Ascending aorta (tissue), 2 donors: ENCODE data around the gene ZC3H18. TPM values are rescaled to one million over a fixed set of nuclear protein-coding genes. Genes with fewer than 3 reads are reported as not detected.

Experiments used
- DNase-seq, 2 donors: peaks; one replicate each; pipeline ENCODE4 v3.0.0-alpha.2; 2019; ENCODE audit warnings: low spot score in 2 of 2
- H3K27ac ChIP-seq, 2 donors: fragments of 200-600 bp; sonication (generic); one replicate each; pipeline ENCODE4 v1.5.1; 2016 to 2017; ENCODE audit warnings: mild to moderate bottlenecking in 1 of 2
- H3K27me3 ChIP-seq: fragments of 200-600 bp; sonication (generic); one replicate; pipeline ENCODE4 v1.5.1; 2017
- H3K36me3 ChIP-seq, 2 donors: fragments of 200-600 bp; sonication (generic); one replicate each; pipeline ENCODE4 v1.5.1; 2016
- H3K4me1 ChIP-seq, 2 donors: fragments of 200-600 bp; sonication (generic); one replicate each; pipeline ENCODE4 v1.5.1; 2016 to 2017; ENCODE audit warnings: mild to moderate bottlenecking in 1 of 2
- H3K4me3 ChIP-seq, 2 donors: fragments of 200-600 bp; sonication (generic); one replicate each; pipeline ENCODE4 v1.5.1; 2016 to 2017; ENCODE audit warnings: mild to moderate bottlenecking in 1 of 2
- H3K9me3 ChIP-seq, 2 donors: fragments of 200-600 bp; sonication (generic); one replicate each; pipeline ENCODE4 v1.5.1; 2016
- CTCF ChIP-seq, 3 experiments: fragments of 200-600 bp in 2 of 3; fragments of 450-650 bp in 1 of 3; sonication (generic) in 2 of 3; IDR thresholded peaks; one replicate each; pipeline ENCODE4 v1.5.1; 2016 to 2019; ENCODE audit warnings: antibody characterized with exemption in 3 of 3, mild to moderate bottlenecking in 1 of 3, moderate library complexity in 1 of 3
- intact Hi-C: fragments of 100-400 bp; cut with DNase I; formaldehyde crosslinking; loops from one replicate; pipeline ENCODE4 v1.15.1; 2023
- total RNA-seq: library from RNA; depleted of rRNA; stranded (reverse); fragments of >200 nt; gene quantifications from one replicate; pipeline ENCODE4 v1.1.0, GENCODE V29; 2016

Gene ZC3H18
- total RNA-seq, 1 donor from 2014 or later = 36.3 TPM

GRCh38 chr16:88610909-88611812 lies 41.0 kb downstream of the ZC3H18 start:
- intact Hi-C loops = no loop called here
- TF ChIP-seq CTCF (IDR thresholded peaks at IDR 0.05) = no peak
- H3K27me3 ChIP-seq = no peaks in the 10 kb centered on the region
- peaks cover 37 to 53% of the 10 kb centered on the region in 2 donors for H3K36me3 ChIP-seq
- H3K9me3 ChIP-seq = no peaks in the 10 kb centered on the region
- no peaks in the 10 kb centered on the region for H3K4me1 ChIP-seq
- no peak for DNase-seq
- H3K27ac ChIP-seq = no peak overlapping the region
- no peak overlapping the region for H3K4me3 ChIP-seq

- no peaks in the 10 kb centered on the region for H3K27me3 ChIP-seq
- TF ChIP-seq CTCF (IDR thresholded peaks at IDR 0.05) = no peak
- H3K36me3 ChIP-seq = peaks cover 46 to 53% of the 10 kb centered on the region in 2 donors
- intact Hi-C loops = no loop called here
- no peaks in the 10 kb centered on the region for H3K9me3 ChIP-seq
- H3K4me1 ChIP-seq = no peaks in the 10 kb centered on the region
- no peak overlapping the region for H3K27ac ChIP-seq
- no peak overlapping the region for H3K4me3 ChIP-seq
- no peak for DNase-seq
Measured at GRCh38 chr16:88613293-88613692, 43.1 kb downstream of the ZC3H18 start.

- intact Hi-C loops = no loop called here
- H3K4me1 ChIP-seq = no peaks in the 10 kb centered on the region
- TF ChIP-seq CTCF (IDR thresholded peaks at IDR 0.05) = no peak
- H3K9me3 ChIP-seq = no peaks in the 10 kb centered on the region
- H3K4me3 ChIP-seq = no peak overlapping the region
- no peak for DNase-seq
- peaks cover 45 to 51% of the 10 kb centered on the region in 2 donors for H3K36me3 ChIP-seq
- H3K27ac ChIP-seq = no peak overlapping the region
- H3K27me3 ChIP-seq = no peaks in the 10 kb centered on the region
Measured at GRCh38 chr16:88613911-88614817, 44.0 kb downstream of the ZC3H18 start.

GRCh38 chr16:88614818-88615580 lies 44.8 kb downstream of the ZC3H18 start:
- Histone ChIP-seq H3K27me3 (no peaks in the 10 kb centered on the region), H3K36me3 (peaks cover 37 to 47% of the 10 kb centered on the region in 2 donors), H3K9me3 (no peaks in the 10 kb centered on the region), H3K4me1 (no peaks in the 10 kb centered on the region), H3K27ac (no peak overlapping the region), H3K4me3 (no peak overlapping the region)
- no peak for DNase-seq
- intact Hi-C loops = no loop called here
- TF ChIP-seq CTCF (IDR thresholded peaks at IDR 0.05) = no peak

GRCh38 chr16:88616320-88616719 lies 46.1 kb downstream of the ZC3H18 start:
- Histone ChIP-seq H3K36me3 (peaks cover 24 to 34% of the 10 kb centered on the region in 2 donors), H3K27me3 (no peaks in the 10 kb centered on the region), H3K4me1 (no peaks in the 10 kb centered on the region), H3K9me3 (no peaks in the 10 kb centered on the region), H3K4me3 (no peak overlapping the region), H3K27ac (no peak overlapping the region)
- no peak for DNase-seq
- intact Hi-C loops = no loop called here
- no peak for TF ChIP-seq CTCF (IDR thresholded peaks at IDR 0.05)
